HG03095 (cell line): ENCODE data around the gene PBX1.

Experiments
- ATAC-seq: cut with Tn5 transposase; IDR thresholded peaks from one replicate; pipeline ENCODE4 v1.9.1; 2021; ENCODE audit warnings: moderate library complexity; ENCODE audit not compliant: unreplicated experiment

The PBX1 gene

GRCh38 chr1:164901031-164901430 is 342.0 kb downstream of the PBX1 start:
- ATAC-seq, result no peak
